ENCODE measurements around the gene EVL. TPM values are rescaled to one million over a fixed set of nuclear protein-coding genes. Genes with fewer than 3 reads are reported as not detected.

Gene EVL
- total RNA-seq, 1 donor from 2014 or later = 11.7 TPM

DNA sequence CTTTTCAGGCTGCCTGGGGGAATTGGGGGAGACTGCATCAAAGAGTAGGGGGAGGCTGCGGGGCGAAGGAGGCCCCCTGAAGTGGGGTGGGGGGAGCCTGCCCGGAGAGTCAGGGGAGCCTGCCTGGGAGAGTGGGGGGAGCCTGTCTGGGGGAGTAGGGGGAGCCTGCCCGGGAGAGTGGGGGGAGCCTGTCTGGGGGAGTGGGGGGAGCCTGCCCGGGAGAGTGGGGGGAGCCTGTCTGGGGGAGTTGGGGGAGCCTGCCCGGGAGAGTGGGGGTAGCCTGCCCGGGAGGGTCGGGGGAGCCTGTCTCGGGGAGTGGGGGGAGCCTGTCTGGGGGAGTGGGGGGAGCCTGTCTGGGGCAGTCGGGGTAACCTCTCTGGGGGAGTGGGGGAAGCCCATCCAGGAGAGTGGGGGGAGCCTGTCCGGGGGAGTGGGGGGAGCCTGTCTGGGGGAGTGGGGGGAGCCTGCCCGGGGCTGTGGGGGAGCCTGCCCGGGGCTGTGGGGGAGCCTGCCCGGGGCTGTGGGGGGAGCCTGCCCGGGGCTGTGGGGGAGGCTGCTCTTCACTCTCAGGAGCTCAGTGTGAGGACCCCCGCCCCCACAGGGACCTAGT is 100.7 kb downstream of the EVL start:
- TF ChIP-seq, protein P1, sequence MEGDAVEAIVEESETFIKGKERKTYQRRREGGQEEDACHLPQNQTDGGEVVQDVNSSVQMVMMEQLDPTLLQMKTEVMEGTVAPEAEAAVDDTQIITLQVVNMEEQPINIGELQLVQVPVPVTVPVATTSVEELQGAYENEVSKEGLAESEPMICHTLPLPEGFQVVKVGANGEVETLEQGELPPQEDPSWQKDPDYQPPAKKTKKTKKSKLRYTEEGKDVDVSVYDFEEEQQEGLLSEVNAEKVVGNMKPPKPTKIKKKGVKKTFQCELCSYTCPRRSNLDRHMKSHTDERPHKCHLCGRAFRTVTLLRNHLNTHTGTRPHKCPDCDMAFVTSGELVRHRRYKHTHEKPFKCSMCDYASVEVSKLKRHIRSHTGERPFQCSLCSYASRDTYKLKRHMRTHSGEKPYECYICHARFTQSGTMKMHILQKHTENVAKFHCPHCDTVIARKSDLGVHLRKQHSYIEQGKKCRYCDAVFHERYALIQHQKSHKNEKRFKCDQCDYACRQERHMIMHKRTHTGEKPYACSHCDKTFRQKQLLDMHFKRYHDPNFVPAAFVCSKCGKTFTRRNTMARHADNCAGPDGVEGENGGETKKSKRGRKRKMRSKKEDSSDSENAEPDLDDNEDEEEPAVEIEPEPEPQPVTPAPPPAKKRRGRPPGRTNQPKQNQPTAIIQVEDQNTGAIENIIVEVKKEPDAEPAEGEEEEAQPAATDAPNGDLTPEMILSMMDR (IDR thresholded peaks at IDR 0.05) = no peak
- intact Hi-C loops (cut with DNase I) = no loop called here
- no peaks in the 10 kb centered on the region for H3K36me3 ChIP-seq
- H3K4me3 ChIP-seq = peak overlapping the region in 1 of 2 donors; percentile 49
- DNase-seq (ENCODE audit: low spot score in 2 of 2) = no peak
- H3K4me1 ChIP-seq = peaks cover 2 to 4% of the 10 kb centered on the region in 2 donors
- peaks cover 5% of the 10 kb centered on the region for H3K27me3 ChIP-seq
- H3K9me3 ChIP-seq = no peaks in the 10 kb centered on the region
- H3K27ac ChIP-seq = no peak overlapping the region

DNA sequence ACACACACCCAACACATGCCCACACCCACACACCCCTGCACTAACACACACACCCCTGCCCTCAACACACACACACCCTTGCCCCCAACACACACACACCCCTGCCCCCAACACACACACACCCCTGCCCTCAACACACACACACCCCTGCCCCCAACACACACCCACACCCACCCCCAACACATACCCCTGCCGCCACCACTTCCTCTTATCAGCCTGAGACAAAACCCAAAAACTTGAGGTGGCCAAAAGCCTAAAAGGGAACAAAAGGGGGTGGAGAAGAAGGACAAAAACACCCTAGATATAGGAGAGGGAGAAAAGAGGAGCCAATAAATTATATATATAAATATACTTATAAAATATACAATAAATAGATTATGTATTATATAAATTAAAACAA is 103.3 kb downstream of the EVL start:
- DNase-seq (ENCODE audit: low spot score in 2 of 2) = no peak
- Histone ChIP-seq H3K36me3 (no peaks in the 10 kb centered on the region), H3K9me3 (no peaks in the 10 kb centered on the region), H3K4me3 (no peak overlapping the region), H3K27ac (no peak overlapping the region), H3K4me1 (peaks cover 2 to 4% of the 10 kb centered on the region in 2 donors), H3K27me3 (peaks cover 5% of the 10 kb centered on the region)
- intact Hi-C loops (cut with DNase I) = no loop called here
- TF ChIP-seq, protein P1 (IDR thresholded peaks at IDR 0.05) = no peak

DNA sequence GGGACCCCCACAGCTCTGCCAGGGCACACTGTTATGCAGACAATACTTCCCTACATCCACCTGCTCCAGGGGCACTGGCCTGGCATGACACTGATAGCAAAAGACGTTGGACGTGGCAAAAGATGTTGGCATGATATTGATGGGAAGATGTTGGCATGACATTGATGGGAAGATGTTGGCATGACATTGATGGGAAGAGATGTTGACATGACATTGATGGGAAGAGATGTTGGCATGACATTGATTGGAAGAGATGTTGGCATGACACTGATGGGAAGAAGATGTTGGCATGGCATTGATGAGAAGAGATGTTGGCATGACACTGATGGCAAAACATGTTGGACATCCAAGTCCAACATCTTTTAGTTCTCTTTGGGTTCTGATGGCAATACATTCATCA is 105.7 kb downstream of the EVL start:
- Histone ChIP-seq H3K27me3 (peaks cover 5% of the 10 kb centered on the region), H3K4me1 (peaks cover 2 to 4% of the 10 kb centered on the region in 2 donors), H3K36me3 (no peaks in the 10 kb centered on the region), H3K4me3 (no peak overlapping the region), H3K9me3 (no peaks in the 10 kb centered on the region), H3K27ac (no peak overlapping the region)
- DNase-seq (ENCODE audit: low spot score in 2 of 2) = no peak
- intact Hi-C loops (cut with DNase I) = no loop called here
- TF ChIP-seq, protein P1 (IDR thresholded peaks at IDR 0.05) = no peak

DNA sequence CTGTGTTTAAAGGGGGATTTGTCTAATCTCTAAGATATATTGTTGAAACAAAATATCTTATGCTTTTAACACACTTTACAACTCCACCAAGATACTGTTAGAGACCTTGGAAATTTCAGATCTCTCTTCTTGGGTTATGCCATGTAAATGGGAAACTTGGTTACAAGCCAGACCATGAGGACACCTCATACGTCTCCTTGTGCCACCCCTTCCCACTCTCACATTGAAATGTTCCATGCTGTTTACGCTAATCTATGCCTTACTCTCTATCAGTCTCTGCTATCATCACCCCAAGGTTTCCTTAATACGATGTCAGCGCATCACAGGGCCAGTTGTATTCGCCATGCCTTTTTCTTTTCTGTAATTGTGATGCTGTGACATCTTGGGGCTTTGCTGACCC is 107.6 kb downstream of the EVL start:
- no peaks in the 10 kb centered on the region for H3K4me1 ChIP-seq
- no peak overlapping the region for H3K27ac ChIP-seq
- no peak overlapping the region for H3K4me3 ChIP-seq
- DNase-seq (ENCODE audit: low spot score in 2 of 2) = no peak
- intact Hi-C loops (cut with DNase I) = no loop called here
- no peaks in the 10 kb centered on the region for H3K9me3 ChIP-seq
- TF ChIP-seq, protein P1 (IDR thresholded peaks at IDR 0.05) = no peak
- H3K27me3 ChIP-seq = no peaks in the 10 kb centered on the region
- H3K36me3 ChIP-seq = no peaks in the 10 kb centered on the region

DNA sequence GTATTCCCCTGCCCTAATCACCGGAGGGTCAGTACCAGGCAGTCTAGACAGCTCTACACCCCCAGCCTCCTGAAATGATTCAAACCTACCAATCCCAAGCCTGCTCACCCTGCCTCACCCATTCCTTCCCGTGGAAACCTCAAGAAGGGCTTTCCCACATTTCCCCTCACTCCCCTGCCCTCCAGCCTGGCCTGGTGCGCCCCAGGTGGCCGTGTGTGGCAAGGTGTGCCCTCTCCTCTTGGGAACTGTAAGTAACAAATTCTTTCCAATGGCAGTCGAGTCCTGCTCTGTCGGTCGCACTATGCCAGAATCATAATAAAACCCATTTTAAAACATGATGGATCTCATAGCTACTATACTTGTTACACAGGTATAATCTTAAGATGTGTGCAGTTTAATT is 108.1 kb downstream of the EVL start:
- H3K36me3 ChIP-seq = no peaks in the 10 kb centered on the region
- no peak overlapping the region for H3K4me3 ChIP-seq
- DNase-seq (ENCODE audit: low spot score in 2 of 2) = no peak
- H3K27me3 ChIP-seq = no peaks in the 10 kb centered on the region
- intact Hi-C loops (cut with DNase I) = no loop called here
- H3K9me3 ChIP-seq = no peaks in the 10 kb centered on the region
- TF ChIP-seq, protein P1 (IDR thresholded peaks at IDR 0.05) = no peak
- H3K27ac ChIP-seq = no peak overlapping the region
- no peaks in the 10 kb centered on the region for H3K4me1 ChIP-seq
